GM12878 (cell line): ENCODE measurements around the gene NOCT. TPM values are rescaled to one million over a fixed set of nuclear protein-coding genes. Genes with fewer than 3 reads are reported as not detected.
A peak's percentile ranks its signal among the peaks of the same experiment; 100 is the strongest.

Experiments
- ATF7 ChIP-seq: fragments of 450-650 bp; IDR thresholded peaks from 2 replicates; pipeline ENCODE4 v1.6.1; 2016; ENCODE audit warnings: low read depth, mild to moderate bottlenecking
- BCLAF1 ChIP-seq: fragments of 450-650 bp; IDR thresholded peaks from 2 replicates; pipeline ENCODE4 v1.6.1; 2017; ENCODE audit warnings: antibody characterized with exemption, mild to moderate bottlenecking, moderate library complexity
- FOS ChIP-seq: IDR thresholded peaks from 3 replicates; pipeline ENCODE4 v1.6.1; 2011; ENCODE audit warnings: borderline replicate concordance; ENCODE audit not compliant: insufficient read length; ENCODE audit errors: extremely low read depth
- JUNB ChIP-seq: IDR thresholded peaks from 2 replicates; pipeline ENCODE4 v1.6.1; 2016; ENCODE audit warnings: antibody characterized with exemption, mild to moderate bottlenecking
- MTA2 ChIP-seq: fragments of 450-650 bp; IDR thresholded peaks from 2 replicates; pipeline ENCODE4 v1.6.1; 2016; ENCODE audit warnings: low read depth, mild to moderate bottlenecking, moderate library complexity
- NFIC ChIP-seq: IDR thresholded peaks from 2 replicates; pipeline ENCODE4 v1.6.1; 2012; ENCODE audit warnings: low read depth, mild to moderate bottlenecking, inconsistent platforms, low read length, moderate library complexity
- NFYB ChIP-seq: IDR thresholded peaks from 2 replicates; pipeline ENCODE4 v1.6.1; 2011; ENCODE audit warnings: low read depth, mild to moderate bottlenecking, low read length, improper control_type of control experiment, moderate library complexity; ENCODE audit not compliant: insufficient read depth
- PBX3 ChIP-seq: IDR thresholded peaks from 2 replicates; pipeline ENCODE4 v1.6.1; 2011; ENCODE audit warnings: mild to moderate bottlenecking, low read depth, low read length, moderate library complexity; ENCODE audit not compliant: insufficient replicate concordance
- REST ChIP-seq: IDR thresholded peaks from 2 replicates; pipeline ENCODE4 v1.6.1; 2012; ENCODE audit warnings: mild to moderate bottlenecking, low read depth, low read length
- RUNX3 ChIP-seq: IDR thresholded peaks from 2 replicates; pipeline ENCODE4 v1.6.1; 2012; ENCODE audit warnings: low read length, inconsistent platforms
- SIX5 ChIP-seq: IDR thresholded peaks from 2 replicates; pipeline ENCODE4 v1.6.1; 2011; ENCODE audit warnings: mild to moderate bottlenecking, low read depth, low read length, moderate library complexity; ENCODE audit not compliant: severe bottlenecking
- SMAD5 ChIP-seq: IDR thresholded peaks from 2 replicates; pipeline ENCODE4 v1.6.1; 2016; ENCODE audit warnings: antibody characterized with exemption, low read depth
- ZNF384 ChIP-seq: IDR thresholded peaks from 2 replicates; pipeline ENCODE4 v1.6.1; 2012; ENCODE audit warnings: low read depth, mild to moderate bottlenecking, low read length, improper control_type of control experiment, borderline replicate concordance
- polyA plus RNA-seq, 11 experiments: library from polyadenylated mRNA; depleted of rRNA in 4 of 11; unstranded in 6 of 11; stranded (reverse) in 5 of 11; fragments of >200 nt; fragmentation: Nextera tagmentation in 4 of 11; fragmentation: Illumina TruSeq in 1 of 11; extraction: Ambion mirVana in 4 of 11; extraction: Trizol in 1 of 11; gene quantifications; 1 replicate in 1 of 11; 2 replicates in 10 of 11; pipeline versions ENCODE4 v1.2.1 to v1.2.3, GENCODE V29; 2011 to 2016; ENCODE audit warnings: inconsistent platforms in 2 of 11, missing spikeins in 2 of 11, low read depth in 1 of 11
- total RNA-seq, 4 experiments: library from RNA; depleted of rRNA in 3 of 4; stranded (reverse); fragments of >200 nt in 3 of 4; fragmentation: Illumina TruSeq in 1 of 4; extraction: Trizol in 1 of 4; gene quantifications; 2 replicates each; pipeline versions ENCODE4 v1.2.1 to v1.2.3, GENCODE V29; 2013 to 2021
- TF ChIP-seq, protein P1 (sequence below): IDR thresholded peaks from 2 replicates; pipeline ENCODE4 v1.6.1; 2012; ENCODE audit warnings: improper control_type of control experiment, low read depth, low read length; ENCODE audit not compliant: insufficient replicate concordance

Gene NOCT
- total and polyA plus RNA-seq, 10 of the 15 experiments (the other 5 are each of a cell fraction or from before 2014, with no cell fraction given) = 1.4 to 17.6 (median 8.1) TPM

DNA sequence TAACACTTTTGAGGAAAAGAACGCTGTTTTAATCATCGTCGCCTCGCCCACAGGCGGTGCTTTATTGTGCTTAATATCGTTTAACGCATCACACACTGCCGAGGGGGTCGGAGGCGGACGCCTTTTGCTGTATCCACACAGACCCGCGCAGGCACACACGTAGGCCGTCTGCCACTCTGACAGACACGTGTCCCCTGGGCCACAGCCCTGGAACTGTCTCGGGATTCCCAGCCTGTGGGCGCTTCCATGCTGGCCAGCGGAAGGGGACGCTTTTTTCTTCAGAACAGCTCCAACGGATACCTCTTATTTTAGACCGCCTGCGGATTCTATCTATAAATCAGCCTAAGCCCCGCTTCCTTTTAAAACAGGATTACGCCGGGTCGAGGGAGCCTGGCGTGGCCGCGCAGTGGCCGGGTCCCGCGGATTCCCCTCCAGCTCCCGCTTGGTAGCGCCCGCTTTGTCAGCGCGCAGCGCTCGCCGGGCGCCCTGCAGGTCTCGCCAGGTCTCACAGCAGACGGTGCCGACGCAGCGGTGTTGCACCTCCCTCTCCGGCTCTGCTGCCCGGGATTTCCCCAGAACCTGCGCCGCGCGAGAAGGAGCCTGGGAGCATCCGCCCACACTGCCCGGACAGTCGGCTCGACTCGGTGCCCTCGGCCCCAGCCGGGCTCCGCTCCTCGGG lies at the start of gene NOCT (continued):
- TF ChIP-seq SIX5 (peak; percentile 55), MTA2 (peak; percentile 52), ZNF384 (no peak), JUNB (0 out of 2 replicates have a peak, but pooled peaks have one; percentile 16), BCLAF1 (peak; percentile 98), REST (peak; percentile 43; the same call in 1 of the 2 replicates), NFIC (peak; percentile 80), FOS (no peak), NFYB (no peak), PBX3 (peak; percentile 73), RUNX3 (no peak; the same call in 1 of the 2 replicates), ATF7 (peak; percentile 100), SMAD5 (peak; percentile 68; the same call in 1 of the 2 replicates)
- TF ChIP-seq, protein P1, sequence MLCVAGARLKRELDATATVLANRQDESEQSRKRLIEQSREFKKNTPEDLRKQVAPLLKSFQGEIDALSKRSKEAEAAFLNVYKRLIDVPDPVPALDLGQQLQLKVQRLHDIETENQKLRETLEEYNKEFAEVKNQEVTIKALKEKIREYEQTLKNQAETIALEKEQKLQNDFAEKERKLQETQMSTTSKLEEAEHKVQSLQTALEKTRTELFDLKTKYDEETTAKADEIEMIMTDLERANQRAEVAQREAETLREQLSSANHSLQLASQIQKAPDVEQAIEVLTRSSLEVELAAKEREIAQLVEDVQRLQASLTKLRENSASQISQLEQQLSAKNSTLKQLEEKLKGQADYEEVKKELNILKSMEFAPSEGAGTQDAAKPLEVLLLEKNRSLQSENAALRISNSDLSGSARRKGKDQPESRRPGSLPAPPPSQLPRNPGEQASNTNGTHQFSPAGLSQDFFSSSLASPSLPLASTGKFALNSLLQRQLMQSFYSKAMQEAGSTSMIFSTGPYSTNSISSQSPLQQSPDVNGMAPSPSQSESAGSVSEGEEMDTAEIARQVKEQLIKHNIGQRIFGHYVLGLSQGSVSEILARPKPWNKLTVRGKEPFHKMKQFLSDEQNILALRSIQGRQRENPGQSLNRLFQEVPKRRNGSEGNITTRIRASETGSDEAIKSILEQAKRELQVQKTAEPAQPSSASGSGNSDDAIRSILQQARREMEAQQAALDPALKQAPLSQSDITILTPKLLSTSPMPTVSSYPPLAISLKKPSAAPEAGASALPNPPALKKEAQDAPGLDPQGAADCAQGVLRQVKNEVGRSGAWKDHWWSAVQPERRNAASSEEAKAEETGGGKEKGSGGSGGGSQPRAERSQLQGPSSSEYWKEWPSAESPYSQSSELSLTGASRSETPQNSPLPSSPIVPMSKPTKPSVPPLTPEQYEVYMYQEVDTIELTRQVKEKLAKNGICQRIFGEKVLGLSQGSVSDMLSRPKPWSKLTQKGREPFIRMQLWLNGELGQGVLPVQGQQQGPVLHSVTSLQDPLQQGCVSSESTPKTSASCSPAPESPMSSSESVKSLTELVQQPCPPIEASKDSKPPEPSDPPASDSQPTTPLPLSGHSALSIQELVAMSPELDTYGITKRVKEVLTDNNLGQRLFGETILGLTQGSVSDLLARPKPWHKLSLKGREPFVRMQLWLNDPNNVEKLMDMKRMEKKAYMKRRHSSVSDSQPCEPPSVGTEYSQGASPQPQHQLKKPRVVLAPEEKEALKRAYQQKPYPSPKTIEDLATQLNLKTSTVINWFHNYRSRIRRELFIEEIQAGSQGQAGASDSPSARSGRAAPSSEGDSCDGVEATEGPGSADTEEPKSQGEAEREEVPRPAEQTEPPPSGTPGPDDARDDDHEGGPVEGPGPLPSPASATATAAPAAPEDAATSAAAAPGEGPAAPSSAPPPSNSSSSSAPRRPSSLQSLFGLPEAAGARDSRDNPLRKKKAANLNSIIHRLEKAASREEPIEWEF = no peak
